ENCODE data around the gene TAF5L.
"Not testable (repeated sequence)": the region's sequence is repeated elsewhere in the genome, so short reads cannot be mapped to it uniquely, and the experiment has no call there.

TAF5L gene

DNA sequence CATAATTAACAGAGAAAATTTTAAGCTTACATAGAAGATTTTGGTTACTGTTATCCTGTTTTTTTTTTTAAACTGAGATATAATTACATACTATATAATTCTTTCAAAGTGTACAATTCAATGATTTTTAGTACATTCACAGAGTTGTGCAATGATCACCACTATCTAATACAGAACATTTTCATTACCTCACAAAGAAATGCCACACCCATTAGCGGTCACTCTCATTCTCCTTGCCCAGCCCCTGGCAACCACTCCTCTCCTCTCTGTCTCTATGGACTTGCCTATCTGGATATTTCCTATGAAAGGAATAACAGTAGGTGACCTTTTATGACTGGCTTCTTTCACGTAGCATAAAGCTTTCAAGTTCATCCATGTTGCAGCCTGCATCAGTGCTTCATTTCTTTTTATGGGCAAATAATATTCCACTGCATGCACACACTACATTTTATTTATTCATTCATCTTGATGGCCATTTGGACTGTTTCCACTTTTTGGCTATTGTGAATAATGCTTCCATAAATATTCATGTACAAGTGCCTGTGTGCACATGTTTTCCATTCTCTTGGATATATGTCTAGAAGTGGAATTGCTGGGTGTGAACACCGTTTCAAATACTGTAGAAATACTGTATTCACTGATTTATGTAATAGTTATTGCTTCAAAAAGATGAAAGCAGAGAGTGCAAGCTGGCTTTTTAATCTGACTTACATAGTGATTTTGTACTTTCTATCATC, 26.5 kb downstream of the TAF5L start:
- no peak for DNase-seq

DNA sequence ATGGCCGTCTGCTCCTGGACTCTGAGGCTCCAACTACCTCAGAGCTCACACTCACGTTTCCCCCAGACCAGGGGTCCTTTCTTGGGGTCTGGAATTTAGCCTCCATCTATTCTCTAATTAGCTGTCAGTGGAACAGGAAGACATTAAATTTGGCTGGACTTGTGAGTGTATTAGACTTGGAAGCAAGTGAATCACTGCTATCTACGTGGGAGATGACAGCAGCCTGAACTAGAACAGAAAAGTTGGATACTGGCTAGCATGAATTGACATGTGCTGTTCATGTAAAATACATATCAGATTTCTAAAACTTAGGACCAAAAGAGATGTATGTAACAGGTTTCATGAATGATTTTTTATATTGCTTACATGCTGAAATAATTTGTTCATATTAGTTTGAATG, 28.0 kb downstream of the TAF5L start:
- DNase-seq, result no peak

DNA sequence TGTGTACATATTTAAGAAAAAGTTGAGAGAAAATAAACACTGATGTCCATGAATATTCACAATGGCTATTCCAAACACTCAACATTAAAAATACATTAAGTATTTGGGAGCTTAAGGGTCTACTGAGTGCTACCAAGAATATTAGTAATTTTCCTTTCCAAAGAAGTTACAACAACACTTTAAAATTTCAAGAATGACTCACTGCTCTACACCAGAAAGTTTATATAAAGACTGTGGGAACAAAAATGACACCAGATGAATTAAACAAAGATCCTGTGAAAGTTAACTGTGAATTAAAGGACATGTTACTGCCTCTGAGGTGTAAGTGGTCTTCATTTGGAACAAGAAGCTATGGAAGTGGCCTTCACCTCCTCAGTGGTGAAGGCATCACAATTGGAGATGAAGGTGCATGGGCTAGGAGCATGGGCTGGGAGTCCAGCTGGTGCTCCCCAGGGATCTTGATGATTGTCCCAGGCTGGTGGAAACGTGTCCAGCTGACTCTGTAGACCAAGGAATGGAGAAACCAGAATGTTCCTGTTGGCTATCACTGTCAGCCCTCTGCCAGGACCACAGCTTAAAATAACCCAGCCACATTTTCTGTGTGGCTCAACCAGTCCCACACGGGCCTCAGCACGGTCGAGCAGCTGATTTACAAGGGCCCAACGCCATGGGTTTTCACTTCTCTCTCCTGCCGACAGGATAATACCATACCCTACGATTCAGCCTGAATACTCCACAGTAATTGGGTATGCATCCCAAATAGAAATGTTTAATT, 28.8 kb downstream of the TAF5L start:
- DNase-seq, result no peak

DNA sequence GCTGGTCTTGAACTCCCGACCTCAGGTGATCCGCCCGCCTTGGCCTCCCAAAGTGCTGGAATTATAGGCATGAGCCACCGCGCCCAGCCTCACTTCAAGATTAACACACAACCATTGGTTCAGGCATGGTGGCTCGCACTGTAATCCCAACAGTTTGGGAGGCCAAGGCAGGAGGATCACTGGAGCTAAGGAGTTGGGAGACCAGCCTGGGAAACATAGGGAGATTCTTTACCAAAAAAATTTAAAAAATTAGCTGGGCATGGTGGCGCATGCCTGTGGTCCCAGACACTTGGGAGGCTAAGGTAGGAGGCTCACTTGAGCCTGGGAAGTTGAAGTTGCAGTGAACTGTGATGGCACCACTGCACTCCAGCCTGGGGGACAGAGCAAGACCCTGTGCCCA, 30.0 kb downstream of the TAF5L start:
- DNase-seq, result not testable (repeated sequence)

DNA sequence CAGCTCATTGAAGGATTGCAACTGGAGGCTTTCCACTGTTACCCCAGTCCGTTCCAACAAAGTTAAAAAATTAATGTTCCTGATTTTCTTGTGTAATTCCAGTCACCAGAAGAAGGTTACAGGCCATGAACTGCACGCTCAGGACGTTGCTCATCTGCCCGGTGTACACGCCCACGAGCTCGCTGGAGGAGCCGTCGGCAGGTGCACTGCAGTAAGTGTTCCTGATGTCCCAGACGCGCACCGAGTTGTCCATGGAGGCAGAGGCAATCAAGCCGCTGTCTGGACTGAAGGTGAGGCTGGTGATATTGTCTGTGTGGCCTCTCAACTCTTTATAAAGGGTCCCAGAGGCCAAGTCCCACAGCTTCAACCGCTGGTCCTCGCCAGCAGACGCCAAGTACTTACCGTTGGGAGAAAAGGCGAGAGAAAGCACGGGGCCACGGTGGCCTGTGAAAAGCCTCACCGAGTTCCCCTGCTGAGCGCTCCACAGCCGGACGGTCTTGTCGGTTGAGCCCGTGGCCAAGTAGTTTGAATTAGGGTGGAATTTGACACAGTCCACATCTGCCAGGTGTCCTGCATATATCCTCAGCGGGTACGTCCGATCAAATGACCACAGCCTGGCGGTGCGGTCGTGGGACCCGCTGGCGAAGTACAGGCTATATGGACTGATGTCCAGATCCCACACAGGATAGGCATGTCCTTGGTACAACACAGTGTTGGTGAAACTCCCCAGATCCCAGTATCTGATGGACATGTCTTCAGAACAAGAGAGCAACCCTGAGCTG, 31.5 kb downstream of the TAF5L start:
- no peak for DNase-seq

DNA sequence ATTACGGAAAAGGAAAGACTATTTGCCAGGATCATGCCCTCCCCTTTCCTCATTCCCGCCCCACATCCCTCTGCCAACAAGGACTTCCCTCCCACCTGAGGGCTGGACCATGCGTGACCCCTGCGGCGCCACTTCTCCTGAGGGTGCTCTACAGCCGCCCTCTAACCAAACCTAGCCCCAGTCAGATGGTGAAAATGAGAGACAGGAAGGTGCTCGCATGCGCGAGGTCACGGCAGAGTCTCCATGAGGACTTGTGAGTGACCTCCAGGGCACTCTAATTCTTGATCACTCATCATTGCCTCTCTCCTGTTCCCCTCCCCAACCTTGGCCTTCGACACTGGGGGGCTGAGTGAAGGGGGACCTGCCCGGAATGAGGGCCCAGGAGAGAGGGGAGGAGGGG, 32.1 kb downstream of the TAF5L start:
- no peak for DNase-seq

DNA sequence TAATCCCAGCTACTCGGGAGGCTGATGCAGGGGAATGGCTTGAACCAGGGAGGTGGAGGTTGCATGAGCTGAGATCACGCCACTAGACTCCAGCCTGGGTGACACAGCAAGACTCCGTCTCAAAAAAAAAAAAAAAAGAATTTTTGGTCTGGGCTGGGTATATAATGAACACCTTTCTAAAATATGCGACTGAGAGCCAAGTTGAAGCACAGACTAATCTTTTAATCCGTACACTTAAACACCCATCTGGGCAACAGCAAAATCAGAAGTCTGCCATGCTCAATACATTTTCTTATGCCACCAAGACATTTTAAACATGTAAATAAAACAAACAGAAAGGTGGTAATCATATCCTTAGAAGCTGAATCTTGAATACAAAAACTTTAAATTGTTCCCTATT, 35.8 kb downstream of the TAF5L start:
- no peak for DNase-seq

DNA sequence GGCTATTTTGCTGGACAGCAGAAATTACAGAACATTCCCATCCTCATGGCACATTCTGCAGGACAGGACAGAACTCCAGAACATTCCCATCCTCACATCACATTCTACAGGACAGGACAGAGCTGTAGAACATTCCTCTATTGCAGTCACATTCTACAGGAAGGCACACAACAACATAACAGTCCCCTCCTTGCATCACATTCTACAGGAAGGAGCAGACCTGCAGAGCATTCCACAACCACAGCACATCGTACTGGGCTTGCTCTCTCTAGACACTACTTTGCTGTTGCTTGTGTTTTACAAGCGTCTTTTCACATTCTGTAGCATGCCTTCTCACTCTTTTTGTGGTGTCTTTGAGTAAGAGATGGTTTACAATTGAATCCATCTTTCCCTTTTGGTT, 40.6 kb downstream of the TAF5L start:
- no peak for DNase-seq

DNA sequence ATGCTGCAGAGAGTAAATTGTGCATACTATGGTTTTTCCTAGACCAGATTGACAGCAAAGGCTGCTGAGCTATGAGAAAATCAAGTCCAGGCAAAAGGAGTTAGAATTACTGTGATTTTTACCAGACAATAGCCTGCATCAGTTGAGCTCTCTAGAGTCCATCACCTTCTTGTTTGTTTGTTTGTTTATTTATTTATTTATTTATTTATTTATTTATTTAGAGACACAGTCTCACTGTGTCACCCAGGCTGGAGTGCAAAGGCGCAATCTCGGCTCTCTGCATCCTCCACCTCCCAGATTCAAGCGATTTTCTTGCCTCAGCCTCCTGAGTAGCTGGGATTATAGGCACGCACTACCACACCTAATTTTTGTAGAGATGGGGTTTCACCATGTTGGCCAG, 43.2 kb downstream of the TAF5L start:
- DNase-seq, result no peak

DNA sequence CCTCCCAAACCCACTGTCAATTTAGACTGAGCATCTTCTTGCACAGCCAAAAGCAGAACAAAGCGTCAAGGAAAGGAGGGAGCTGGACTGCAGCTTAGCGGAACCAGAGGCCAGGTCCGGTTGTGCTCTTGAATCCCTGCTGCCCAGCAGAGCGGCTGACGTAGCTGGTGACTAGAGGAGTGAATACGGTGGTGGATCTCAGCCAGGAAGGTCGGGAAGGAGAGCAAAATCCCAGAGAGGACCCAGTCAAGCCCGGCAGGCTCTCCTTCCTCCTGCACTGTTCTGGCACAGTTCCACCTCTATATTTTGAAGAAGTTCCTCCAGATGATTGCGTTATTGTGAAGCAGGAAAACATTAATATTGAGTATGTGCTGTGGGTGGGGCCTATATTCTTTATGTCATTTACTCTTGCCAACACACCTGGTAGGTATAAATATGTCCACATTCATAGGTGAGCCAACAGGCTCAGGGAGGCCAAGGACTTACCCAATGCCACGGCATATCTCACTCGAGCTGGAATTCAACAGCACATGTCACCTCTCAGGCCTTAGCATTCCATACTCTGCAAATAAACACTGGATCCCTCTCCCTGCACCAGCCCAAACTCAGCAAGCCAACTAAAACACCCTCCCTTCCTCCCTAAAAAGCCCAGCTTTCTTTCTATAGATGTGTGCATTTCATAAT, 43.8 kb downstream of the TAF5L start:
- DNase-seq, result no peak

DNA sequence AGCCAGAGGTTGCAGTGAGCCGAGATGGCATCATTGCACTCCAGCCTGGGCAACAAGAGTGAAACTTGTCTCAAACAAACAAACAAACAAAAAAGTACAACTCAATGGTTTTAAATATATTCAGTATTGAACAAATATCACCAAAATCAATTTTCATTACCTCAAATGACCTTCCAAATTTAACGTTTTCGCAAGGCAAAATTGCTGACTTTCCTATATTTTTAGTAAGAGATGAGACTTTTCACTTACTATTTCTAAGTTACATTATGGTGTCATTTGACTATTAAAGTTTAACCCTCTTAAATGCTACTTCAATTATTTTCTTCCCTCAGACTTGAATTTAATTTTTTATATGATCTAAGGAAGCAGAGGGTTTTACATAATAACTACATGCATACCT, 44.4 kb downstream of the TAF5L start:
- no peak for DNase-seq

DNA sequence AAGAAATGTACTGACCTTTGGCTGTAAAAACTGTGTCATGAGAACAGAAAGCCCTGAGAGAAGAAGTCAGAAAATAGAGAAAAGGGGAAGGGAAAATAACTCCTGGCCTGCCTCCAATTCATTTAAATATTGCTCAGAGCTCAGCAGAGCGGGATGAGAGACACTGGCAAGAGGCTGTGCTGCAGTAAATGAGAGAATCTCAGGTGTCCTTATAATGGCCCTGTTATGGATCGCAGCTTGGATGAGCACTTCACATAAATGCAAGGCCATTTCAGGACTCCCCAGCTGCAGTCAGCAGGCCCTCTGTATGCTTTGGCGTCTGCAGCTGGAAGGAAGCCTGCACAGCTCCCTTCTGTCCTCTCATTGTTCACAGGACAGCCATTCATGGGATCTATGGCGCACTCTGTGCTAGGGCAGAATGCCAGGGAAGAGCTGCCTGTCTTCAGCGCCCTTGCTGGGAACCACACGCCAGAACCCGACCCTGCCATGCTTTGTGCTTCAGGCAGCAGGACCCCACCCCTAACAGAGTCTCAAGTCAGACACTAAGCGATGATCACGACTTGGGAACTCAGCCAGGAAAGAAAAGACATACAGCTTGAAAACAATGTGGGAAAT, 46.8 kb downstream of the TAF5L start:
- DNase-seq, result no peak

DNA sequence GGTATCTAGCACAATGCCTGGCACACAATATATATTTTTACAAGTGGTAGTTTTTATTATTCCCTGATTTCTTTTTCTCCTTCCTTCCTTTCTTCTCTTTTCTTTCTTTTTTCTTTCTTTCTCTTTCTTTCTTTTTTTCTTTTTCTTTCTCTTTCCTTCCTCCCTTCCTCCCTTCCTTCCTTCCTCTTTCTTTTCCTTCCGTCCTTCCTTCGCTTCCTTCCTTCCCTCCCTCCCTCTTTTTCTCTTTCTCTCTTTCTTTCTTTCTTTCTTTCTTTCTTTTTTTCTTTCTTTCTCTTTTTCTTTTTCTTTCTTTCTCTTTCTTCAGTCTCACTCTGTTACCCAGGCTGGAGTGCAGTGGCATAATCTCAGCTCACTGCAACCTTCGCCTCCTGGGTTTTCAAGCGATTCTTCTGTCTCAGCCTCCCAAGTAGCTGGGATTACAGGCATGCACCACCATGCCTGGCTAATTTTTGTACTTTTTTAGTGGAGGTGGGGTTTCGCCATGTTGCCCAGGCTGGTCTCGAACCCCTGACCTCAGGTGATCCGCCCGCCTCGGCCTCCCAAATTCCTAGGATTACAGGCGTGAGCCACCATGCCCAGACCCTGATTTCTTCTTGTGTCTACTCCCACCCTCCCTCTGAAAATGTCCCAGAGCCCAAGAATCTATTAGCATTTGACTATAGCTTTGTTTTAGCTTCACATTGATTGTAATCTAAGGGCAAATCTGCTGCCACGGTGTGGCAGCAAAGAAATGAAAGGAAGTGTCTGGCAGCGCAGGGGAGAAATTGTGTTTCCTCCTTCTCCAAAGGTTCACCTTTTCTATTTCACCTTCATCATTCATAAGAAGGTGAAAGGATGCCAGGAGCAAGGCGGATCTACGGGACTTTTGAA, 47.5 kb downstream of the TAF5L start:
- no peak for DNase-seq

DNA sequence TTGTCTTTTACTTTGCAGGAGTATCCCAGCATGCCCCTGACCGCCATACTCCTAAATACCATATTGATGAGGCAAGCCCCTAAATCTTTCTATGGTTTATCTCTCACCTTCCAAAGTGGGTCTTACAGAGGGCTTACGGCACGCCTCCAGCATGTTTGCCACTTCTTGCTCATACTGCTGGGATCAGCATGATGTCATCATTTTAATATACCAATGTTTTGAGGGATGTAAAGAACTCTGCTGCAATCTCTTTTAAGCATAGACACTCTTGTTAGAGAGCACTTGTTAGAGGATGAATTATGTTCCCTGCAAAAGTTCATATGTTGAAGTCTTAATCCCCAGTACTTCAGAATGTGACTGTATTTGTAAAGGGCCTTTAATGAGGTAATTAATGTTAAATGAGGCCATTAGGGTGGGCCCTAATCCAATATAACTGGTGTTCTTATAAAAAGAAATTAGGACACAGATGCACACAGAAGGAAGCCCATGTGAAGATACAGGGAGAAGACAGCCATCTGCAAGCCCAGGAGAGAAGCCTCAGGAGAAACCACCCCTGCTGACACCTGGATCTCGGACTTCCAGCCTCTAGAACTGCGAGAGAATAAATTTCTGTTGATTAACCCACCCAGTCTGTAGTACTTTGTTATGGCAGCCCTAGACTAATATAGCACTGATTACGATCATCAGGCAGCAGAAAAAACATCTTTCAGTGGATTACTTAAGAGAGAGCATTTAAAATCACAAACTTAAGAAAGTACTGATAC, 51.1 kb downstream of the TAF5L start:
- no peak for DNase-seq

DNA sequence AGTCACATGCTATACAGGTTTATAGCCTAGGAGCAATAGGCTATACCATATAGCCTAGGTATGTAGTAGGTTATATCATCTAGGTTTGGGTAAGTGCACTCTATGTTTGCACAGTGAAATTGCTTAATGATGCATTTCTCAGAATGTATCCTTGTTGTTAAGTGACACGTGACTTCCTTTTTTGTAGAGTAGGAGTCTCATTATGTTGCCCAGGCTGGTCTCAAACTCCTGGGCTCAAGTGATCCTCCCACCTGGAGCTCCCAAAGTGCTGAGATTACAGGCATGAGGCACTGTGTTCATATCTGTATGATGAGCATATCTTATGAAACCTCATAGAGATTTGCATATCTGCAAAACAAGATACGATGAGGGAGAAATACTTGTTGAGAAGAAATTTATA, 53.6 kb downstream of the TAF5L start:
- DNase-seq, result no peak

DNA sequence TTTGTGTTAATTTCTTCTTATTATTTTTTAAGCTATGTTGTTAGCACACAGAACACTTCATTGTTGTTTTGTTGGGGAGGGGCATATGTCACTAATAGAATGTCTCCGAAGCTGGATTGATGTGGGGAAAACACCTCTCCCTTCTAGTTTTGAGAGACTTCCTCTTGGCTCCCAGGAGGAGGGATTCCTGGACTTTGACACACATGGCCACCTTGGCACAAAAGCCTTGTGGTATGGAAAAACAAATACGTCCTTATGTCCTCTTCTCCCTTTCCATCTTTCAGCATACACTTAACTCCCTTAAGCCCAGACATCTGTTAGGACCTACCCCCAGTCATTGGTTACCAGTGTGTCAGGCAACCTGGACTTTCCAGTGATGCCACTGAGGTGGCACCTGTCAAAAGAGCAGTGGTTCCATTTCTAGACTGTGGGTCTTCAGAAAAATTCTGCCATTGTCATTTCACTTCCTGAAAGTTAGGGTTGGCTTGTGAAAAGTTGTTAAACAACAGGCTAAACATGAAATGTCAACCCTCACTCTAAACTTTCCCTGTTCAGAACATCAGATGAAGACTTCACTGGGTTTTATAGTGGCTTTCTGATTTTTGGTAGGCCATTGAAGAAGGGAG, 54.9 kb downstream of the TAF5L start:
- DNase-seq, result no peak

DNA sequence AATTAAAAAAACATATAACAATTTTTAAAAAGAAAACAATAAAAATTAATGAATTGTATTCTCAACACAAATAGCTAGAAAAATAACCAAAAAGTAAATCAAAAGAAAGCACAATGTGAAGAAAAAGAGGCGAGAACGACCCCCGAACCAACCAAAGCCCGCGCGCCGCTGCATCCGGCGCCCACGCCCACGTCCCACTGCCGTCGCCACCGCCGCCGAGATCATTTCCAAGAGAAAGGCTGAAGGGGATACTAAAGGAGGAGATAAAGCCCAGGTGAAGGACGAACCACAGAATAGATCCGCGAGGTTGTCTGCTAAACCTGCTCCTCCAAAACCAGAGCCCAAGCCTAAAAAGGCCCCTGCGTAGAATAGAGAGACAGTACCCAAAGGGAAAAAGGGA, 55.6 kb downstream of the TAF5L start:
- DNase-seq, result no peak

DNA sequence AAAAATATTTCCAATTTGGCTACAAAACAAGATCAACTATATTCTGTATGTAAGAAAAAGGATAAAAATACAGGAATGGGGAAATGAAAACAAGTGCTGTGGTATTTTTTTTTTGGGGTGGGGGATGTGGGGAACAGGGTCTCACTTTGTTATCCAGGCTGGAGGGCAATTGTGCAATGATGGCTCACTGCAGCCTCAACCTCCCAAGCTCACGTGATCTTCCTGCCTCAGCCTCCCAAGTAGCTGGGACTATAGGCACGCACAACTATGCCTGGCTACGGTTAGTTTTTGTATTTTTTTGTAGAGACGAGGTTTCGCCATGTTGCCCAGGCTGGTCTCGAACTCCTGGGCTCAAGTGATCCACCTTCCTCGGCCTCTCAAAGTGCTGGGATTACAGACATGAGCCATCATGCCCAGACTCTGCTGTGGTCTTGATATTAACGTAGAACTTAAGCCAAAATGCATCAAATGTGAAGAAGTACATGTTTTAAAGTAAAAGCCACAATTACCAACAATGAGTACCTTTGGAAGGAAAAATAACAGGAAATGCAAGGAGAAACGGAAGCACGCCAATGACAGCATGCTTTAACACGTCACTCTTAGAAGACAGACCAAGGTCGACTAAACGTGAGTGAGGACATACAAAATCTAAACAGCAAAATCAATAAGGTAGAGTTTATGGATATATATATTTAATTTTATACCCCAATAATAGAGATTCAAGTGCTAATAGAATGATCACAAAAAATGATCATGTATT, 58.6 kb downstream of the TAF5L start:
- DNase-seq, result no peak

DNA sequence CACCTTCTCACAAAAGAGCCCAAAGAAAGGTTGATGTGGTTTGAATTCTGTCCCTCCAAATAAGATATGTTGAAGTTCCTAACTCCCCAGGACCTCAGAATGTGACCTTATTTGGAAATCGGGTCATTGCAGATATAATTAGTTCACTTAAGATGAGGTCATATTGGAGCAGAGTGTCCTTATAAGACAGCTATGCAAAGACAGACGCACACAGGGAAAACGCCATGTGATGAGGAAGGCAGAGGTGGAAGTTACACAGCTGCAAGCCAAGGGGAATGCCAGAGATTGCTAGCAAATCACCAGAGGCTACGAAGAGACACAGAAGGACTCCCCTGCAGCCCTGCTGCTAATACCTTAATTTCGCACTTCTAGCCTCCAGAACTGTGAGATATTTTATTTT, 62.2 kb downstream of the TAF5L start:
- DNase-seq, result no peak

DNA sequence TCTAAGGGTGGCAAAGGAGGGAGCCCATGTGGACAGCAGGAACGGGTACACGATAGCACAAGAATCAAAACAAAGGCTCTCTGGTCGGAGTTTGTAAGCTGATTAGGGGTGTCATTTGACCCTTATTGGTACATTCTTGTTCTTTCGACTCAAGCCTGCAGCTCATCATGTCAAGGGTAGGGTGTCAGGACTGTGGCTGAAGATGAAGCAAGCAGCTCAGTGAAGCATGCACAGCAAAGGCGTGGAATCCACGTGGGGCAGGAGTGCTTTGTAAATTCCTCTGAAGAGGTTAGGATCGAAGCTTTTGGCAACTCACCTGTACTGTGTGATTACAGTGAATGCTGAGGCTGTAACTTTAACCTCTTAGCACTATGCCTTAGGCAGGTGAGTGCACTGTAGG, 62.7 kb downstream of the TAF5L start:
- no peak for DNase-seq
